Cardiac muscle cell (in vitro differentiated cells and primary cell): Measurements from ENCODE around the gene LGR6. TPM values are rescaled to one million over a fixed set of nuclear protein-coding genes. Genes with fewer than 3 reads are reported as not detected.

ENCODE experiments used
- DNase-seq, 2 donors: peaks; one replicate each; pipeline versions ENCODE4 v3.0.0 to v3.0.0-alpha.2; 2010 to 2017; ENCODE audit warnings: low read depth in 1 of 2, low spot score in 1 of 2
- H3K27ac ChIP-seq: fragments of 200-600 bp; sonication (generic); 2 replicates; pipeline ENCODE4 v1.5.1; 2016
- H3K27me3 ChIP-seq: fragments of 200-600 bp; sonication (generic); 2 replicates; pipeline ENCODE4 v1.6.0; 2016; ENCODE audit warnings: control low read depth
- H3K36me3 ChIP-seq: fragments of 200-600 bp; sonication (generic); 2 replicates; pipeline ENCODE4 v1.5.1; 2016; ENCODE audit warnings: control low read depth
- H3K4me1 ChIP-seq: fragments of 200-600 bp; sonication (generic); 2 replicates; pipeline ENCODE4 v1.8.1; 2017; ENCODE audit warnings: low read depth, mild to moderate bottlenecking, mixed run types
- H3K4me3 ChIP-seq: fragments of 200-600 bp; sonication (generic); 2 replicates; pipeline ENCODE4 v1.5.1; 2016; ENCODE audit warnings: mild to moderate bottlenecking
- H3K9me3 ChIP-seq: fragments of 200-600 bp; sonication (generic); 2 replicates; pipeline ENCODE4 v1.5.1; 2017; ENCODE audit warnings: low read depth, mild to moderate bottlenecking, control low read depth
- CTCF ChIP-seq: IDR thresholded peaks from 2 replicates; pipeline ENCODE4 v1.5.1; 2012; ENCODE audit warnings: low read depth, mild to moderate bottlenecking, low read length
- polyA plus RNA-seq: library from polyadenylated mRNA; unstranded; fragments of >200 nt; fragmentation: Nextera tagmentation; extraction: Ambion mirVana; gene quantifications from 2 replicates; pipeline ENCODE4 v1.2.1, GENCODE V29; 2016
- total RNA-seq: library from RNA; depleted of rRNA; stranded (reverse); fragments of >200 nt; gene quantifications from 2 replicates; pipeline ENCODE4 v1.2.3, GENCODE V29; 2016

The LGR6 gene
- total and polyA plus RNA-seq, 2 experiments from 2014 or later: 0.16 TPM; not detected in 1

- H3K4me3 ChIP-seq: no peak overlapping the region
- no peak for TF ChIP-seq CTCF
- H3K9me3 ChIP-seq: no peaks in the 10 kb centered on the region
- H3K27ac ChIP-seq: no peak overlapping the region
- H3K27me3 ChIP-seq: no peaks in the 10 kb centered on the region
- no peaks in the 10 kb centered on the region for H3K4me1 ChIP-seq
- no peaks in the 10 kb centered on the region for H3K36me3 ChIP-seq
- DNase-seq: peak in 1 of 2 donors; percentile 43
Measured at GRCh38 chr1:202311875-202312635, 118.5 kb downstream of the LGR6 start.

- H3K9me3 ChIP-seq: no peaks in the 10 kb centered on the region
- TF ChIP-seq CTCF: peak; percentile 98
- peak; percentile 82 to 90 for DNase-seq
- H3K27ac ChIP-seq: no peak overlapping the region
- H3K27me3 ChIP-seq: no peaks in the 10 kb centered on the region
- no peaks in the 10 kb centered on the region for H3K36me3 ChIP-seq
- H3K4me3 ChIP-seq: no peak overlapping the region
- no peaks in the 10 kb centered on the region for H3K4me1 ChIP-seq
Measured at GRCh38 chr1:202315576-202316168, 122.1 kb downstream of the LGR6 start.

- Histone ChIP-seq H3K4me1 (no peaks in the 10 kb centered on the region), H3K27ac (no peak overlapping the region), H3K9me3 (no peaks in the 10 kb centered on the region), H3K27me3 (no peaks in the 10 kb centered on the region), H3K36me3 (no peaks in the 10 kb centered on the region), H3K4me3 (no peak overlapping the region)
- no peak for TF ChIP-seq CTCF
- no peak for DNase-seq
Measured at GRCh38 chr1:202316186-202316585, 122.6 kb downstream of the LGR6 start.

GRCh38 chr1:202317941-202318925 is 124.6 kb downstream of the LGR6 start:
- Histone ChIP-seq H3K36me3 (no peaks in the 10 kb centered on the region), H3K27ac (no peak overlapping the region), H3K9me3 (no peaks in the 10 kb centered on the region), H3K4me1 (no peaks in the 10 kb centered on the region), H3K4me3 (no peak overlapping the region), H3K27me3 (no peaks in the 10 kb centered on the region)
- no peak for TF ChIP-seq CTCF
- DNase-seq: no peak

GRCh38 chr1:202319381-202320080 is 125.9 kb downstream of the LGR6 start:
- Histone ChIP-seq H3K4me3 (no peak overlapping the region), H3K27ac (no peak overlapping the region), H3K27me3 (no peaks in the 10 kb centered on the region), H3K36me3 (no peaks in the 10 kb centered on the region), H3K4me1 (no peaks in the 10 kb centered on the region), H3K9me3 (no peaks in the 10 kb centered on the region)
- no peak for TF ChIP-seq CTCF
- no peak for DNase-seq
